ENCODE measurements around the gene GDPD3.

The GDPD3 gene

DNA sequence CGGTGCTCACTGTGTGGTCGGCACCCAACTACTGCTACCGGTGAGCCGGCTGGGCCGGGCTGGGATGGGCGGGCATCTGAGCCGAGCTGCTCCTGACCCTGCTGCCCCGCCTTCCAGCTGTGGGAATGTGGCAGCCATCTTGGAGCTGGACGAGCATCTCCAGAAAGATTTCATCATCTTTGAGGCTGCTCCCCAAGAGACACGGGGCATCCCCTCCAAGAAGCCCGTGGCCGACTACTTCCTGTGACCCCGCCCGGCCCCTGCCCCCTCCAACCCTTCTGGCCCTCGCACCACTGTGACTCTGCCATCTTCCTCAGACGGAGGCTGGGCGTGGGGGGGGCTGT, 28.5 kb downstream of the GDPD3 start:
- H3K4me3 ChIP-seq = no peak overlapping the region
- H3K27ac ChIP-seq = peak overlapping the region in 5 of 21 experiments; percentile 37 to 70 (median 55)

GRCh38 chr16:30084096-30084815, 29.1 kb downstream of the GDPD3 start:
- Histone ChIP-seq H3K27ac (peak overlapping the region in 1 of 21 experiments; percentile 37), H3K4me3 (no peak overlapping the region)

- no peak overlapping the region for H3K4me3 ChIP-seq
- no peak overlapping the region for H3K27ac ChIP-seq
Measured at GRCh38 chr16:30083216-30084055, 29.9 kb downstream of the GDPD3 start.

DNA sequence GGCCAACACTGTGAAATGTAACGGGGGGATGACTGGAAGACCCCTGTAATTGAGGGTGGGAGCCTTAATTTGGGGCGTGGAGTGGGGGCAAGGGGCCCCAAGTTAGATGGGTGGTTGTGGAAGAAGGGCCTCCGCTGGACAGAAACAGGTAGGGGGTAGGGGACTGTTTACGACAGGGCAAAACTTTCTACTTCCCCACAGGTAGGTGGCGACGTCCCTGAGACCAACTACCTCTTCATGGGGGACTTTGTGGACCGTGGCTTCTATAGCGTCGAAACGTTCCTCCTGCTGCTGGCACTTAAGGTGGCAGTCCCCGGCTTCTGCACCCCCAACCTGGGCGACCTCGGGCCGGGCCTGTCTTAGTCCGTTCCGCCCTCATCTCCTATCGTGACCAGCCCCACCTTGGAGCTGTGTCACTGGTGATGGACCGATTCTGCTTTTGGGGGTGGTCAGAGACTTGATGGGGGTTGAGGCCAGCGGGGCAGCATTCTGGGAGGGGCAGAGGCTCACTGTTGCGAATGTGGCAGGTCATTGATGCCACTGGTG, 30.7 kb downstream of the GDPD3 start:
- Histone ChIP-seq H3K4me3 (no peak overlapping the region), H3K27ac (no peak overlapping the region)

- H3K27ac ChIP-seq = no peak overlapping the region
Measured at GRCh38 chr16:30079480-30079879, 33.9 kb downstream of the GDPD3 start.

DNA sequence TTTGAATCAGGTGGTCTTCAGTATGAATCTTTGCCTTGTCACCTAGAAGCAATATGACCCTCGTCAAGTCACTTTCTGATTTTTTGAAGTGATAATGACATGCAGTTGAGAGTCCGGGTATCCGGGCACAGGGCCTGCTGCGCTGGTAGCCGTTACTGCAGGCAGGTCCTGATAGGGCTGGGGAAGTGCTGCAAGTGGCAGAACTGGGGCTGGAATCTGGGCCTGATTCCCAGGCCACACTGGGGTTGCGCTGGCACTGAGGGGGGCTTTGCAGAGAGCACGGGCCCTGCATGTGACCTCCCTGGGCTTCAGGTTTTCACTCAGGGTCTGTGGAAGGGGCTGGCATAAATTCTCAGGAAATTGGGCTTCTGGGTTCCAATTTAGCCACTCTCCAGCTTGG, 34.6 kb downstream of the GDPD3 start:
- Histone ChIP-seq H3K27ac (no peak overlapping the region), H3K4me3 (no peak overlapping the region)

More at GRCh38 chr16:30079480-30079879, 33.9 kb downstream of the GDPD3 start:
- H3K4me3 ChIP-seq = no peak overlapping the region

GRCh38 chr16:30077656-30078055, 35.7 kb downstream of the GDPD3 start:
- Histone ChIP-seq H3K27ac (peak overlapping the region in 2 of 21 experiments; percentile 26 to 100), H3K4me3 (no peak overlapping the region)

DNA sequence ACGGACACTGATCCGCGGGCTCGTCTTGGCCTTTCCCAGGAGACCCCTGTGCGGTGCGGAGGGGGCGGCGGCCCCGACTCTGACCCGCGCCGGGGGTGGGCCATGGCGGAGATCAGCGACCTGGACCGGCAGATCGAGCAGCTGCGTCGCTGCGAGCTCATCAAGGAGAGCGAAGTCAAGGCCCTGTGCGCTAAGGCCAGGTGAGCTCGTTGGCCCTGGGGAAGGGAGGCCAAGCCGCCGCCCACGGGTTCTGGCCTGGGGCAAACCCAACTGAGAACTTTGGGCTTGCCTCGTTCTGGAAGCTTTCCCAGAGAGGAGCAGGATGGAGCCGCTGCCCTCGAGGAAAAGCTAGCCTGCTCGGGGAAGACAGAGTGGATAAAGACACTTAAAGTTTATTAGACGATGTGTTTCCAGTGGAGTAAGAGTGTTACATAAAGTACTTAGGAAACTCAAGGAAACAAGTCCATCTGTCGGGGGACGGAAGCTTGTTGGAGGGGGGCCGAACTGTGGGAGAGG, 37.0 kb downstream of the GDPD3 start:
- peak overlapping the region; percentile 89 to 100 (median 97) for H3K27ac ChIP-seq

DNA sequence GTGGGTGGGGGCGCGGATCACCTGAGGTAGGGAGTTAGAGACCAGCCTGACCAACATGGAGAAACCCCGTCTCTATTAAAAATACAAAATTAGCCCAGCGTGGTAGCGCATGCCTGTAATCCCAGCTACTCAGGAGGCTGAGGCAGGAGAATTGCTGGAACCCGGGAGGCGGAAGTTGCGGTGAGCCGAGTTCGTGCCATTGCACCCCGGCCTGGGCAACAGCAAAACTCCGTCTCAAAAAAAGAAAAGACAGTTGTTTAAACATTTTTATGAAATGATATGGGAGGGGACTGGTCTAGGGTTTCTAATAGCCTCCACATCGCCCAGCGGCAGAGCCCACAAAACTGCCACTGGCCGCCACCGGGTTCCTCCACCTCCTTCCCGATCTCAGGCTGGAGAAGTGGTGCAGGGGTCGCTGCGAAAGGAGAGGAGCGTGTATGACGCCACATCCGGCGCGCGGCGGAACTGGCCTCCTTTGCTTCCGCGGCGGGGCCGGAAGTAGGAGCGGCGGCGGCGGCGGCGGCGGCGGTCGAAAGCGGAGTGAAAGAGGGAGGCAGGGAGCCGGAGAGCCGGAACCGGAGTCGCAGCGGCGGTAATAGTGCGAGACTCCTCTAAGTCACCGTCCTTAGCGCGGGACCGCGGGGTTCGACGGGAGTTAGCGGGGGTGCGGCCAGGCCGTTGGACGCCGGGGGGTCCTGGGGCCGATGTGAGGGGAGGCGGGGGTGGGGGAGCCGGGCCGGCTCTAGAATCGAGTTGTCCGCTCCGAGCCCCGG, 37.6 kb downstream of the GDPD3 start, which contains the start of gene PPP4C:
TSS of gene PPP4C (plus strand) at position 492 of the 773 bp plus-strand sequence. CDS start 384 bp downstream, outside the sequence.
- Histone ChIP-seq H3K4me3 (peak within 1 kb of the TSS; percentile 86 to 99 (median 95)), H3K27ac (peak within 1 kb of the TSS; percentile 89 to 100 (median 97))

More for the DNA sequence above, 37.0 kb downstream of the GDPD3 start:
- peak overlapping the region; percentile 86 to 99 (median 95) for H3K4me3 ChIP-seq

DNA sequence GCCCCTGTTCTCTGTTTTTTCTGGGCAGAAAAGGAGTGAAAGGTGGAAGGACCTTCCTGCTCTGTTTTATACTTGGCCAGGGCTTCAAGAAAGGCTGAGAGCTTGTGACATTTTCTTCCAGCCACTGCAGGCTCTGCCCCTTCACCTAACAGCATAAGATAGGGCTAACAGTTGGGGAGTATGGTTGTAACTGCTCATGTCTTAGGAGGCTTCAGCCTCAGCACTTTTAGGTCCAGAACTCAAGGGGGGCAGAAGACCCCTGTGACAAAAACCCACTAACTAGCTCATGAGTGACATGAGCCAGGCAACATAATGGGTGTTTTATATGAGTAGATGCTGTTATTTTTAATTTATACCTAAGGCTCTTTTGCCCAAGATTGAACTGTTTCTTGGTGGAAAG, 42.8 kb downstream of the GDPD3 start:
- Histone ChIP-seq H3K27ac (peak overlapping the region in 3 of 21 experiments; percentile 8 to 35 (median 35)), H3K4me3 (no peak overlapping the region)

DNA sequence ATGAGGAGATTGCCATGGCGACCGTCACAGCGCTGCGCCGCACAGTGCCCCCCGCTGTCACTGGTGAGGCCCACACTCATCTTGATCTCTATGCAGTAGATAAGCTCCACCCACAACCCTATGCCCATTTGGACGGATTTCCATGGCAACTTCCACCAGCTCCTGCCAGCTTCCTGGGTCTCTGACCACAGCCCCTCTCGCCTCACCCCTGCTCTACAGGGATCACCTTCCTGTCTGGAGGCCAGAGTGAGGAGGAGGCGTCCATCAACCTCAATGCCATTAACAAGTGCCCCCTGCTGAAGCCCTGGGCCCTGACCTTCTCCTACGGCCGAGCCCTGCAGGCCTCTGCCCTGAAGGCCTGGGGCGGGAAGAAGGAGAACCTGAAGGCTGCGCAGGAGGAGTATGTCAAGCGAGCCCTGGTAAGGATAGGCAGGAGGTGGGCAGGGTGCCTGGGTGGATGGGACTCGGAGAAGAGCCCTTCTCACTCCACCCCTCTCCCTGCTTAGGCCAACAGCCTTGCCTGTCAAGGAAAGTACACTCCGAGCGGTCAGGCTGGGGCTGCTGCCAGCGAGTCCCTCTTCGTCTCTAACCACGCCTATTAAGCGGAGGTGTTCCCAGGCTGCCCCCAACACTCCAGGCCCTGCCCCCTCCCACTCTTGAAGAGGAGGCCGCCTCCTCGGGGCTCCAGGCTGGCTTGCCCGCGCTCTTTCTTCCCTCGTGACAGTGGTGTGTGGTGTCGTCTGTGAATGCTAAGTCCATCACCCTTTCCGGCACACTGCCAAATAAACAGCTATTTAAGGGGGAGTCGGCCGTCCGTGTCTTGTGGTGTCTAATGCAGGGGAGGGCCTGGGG, 43.5 kb downstream of the GDPD3 start:
- Histone ChIP-seq H3K4me3 (no peak overlapping the region), H3K27ac (peak overlapping the region in 6 of 21 experiments; percentile 15 to 55 (median 26))

DNA sequence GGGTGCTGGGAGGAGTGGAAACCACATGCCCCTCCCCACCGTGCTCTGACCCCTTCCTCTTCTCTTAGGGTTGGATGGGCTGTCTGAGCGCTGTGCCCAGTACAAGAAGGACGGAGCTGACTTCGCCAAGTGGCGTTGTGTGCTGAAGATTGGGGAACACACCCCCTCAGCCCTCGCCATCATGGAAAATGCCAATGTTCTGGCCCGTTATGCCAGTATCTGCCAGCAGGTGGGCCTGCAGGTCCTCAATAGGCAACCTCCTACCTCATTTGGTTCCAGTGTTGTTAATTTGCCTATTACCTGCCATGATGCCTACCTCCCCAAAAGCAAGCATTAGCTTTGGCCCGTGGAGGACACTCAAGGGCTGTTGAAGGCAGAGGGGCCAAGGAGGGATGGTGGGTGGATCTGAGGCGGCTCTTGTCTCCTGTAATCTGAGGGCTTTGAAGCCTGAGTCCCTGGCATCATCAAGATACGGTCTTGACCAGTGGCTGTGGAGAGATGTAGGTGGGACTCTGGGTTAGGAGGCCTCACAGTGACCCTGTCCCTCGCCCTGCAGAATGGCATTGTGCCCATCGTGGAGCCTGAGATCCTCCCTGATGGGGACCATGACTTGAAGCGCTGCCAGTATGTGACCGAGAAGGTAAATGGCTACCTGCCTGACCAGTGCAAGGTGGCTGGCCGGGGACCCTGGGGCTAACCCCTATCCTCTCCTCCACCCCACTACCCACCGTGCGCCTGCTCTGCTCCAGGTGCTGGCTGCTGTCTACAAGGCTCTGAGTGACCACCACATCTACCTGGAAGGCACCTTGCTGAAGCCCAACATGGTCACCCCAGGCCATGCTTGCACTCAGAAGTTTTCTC, 44.4 kb downstream of the GDPD3 start:
- peak overlapping the region in 6 of 21 experiments; percentile 15 to 55 (median 32) for H3K27ac ChIP-seq

GRCh38 chr16:30068333-30068732, 45.0 kb downstream of the GDPD3 start:
- H3K4me3 ChIP-seq = no peak overlapping the region

More for the DNA sequence above, 44.4 kb downstream of the GDPD3 start:
- no peak overlapping the region for H3K4me3 ChIP-seq

DNA sequence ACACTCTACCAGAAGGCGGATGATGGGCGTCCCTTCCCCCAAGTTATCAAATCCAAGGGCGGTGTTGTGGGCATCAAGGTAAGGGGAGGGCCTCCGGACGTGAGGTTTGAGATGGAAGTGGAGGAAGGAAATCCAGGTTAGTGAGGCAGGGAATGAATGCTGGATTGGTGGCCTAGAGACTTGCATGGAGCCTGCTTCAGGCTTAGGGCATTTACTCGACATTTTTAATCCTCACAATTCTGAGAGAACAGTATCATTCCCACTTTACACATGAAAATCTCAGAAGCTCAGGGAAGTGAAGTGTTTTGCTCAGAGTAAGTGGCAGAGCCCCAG, 45.8 kb downstream of the GDPD3 start:
- Histone ChIP-seq H3K4me3 (peak overlapping the region in 6 of 7 experiments; percentile 86 to 99 (median 94)), H3K27ac (peak overlapping the region in 10 of 21 experiments; percentile 90 to 99 (median 98))

More at GRCh38 chr16:30068333-30068732, 45.0 kb downstream of the GDPD3 start:
- peak overlapping the region in 3 of 21 experiments; percentile 13 to 51 (median 32) for H3K27ac ChIP-seq

GRCh38 chr16:30066761-30067583, 46.4 kb downstream of the GDPD3 start:
- Histone ChIP-seq H3K27ac (peak overlapping the region; percentile 88 to 100 (median 97)), H3K4me3 (peak overlapping the region; percentile 86 to 99 (median 93))

DNA sequence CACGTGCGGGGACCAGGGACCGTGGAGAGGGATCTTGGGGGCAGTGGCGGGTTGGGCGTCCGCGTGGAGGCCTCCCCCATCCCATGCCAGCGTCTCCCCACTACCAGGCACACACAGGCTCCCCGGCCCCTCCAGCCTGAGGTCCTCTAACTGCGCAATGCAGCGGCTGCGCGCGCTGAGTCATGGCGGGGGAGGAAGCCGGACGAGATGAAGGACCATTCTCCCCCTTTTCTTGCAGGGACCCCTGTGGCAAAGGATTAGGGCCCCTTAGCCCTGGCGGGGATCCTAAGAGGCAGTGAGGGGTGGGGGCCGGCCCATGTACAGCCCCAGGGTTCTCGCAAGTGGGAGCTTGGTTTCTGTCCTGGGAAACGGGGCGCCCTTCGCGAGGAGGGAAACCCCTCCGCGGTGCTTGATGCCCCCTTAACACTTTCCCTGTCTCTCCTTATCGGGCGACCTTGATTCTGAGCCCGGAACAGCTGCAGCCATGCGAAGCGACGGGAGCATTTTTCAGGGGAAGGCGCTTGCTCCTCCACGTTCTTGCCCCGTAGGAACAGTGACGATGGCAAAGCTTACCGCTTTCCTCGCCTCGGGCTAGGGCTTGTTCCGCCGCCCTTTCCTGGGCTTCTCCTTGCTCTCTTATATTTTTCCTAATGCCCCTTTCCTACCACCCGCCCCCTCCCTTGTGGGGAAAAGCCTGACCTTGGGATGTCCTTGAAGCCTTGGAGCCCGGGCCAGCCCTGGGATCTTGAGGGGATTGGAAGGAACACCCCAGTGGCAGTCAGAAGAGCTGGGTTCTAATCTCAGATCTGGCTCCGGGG, 47.2 kb downstream of the GDPD3 start:
- peak overlapping the region; percentile 86 to 99 (median 93) for H3K4me3 ChIP-seq
- peak overlapping the region; percentile 88 to 100 (median 97) for H3K27ac ChIP-seq

Data from skin epidermis (tissue), 12 donors.